Hematopoietic multipotent progenitor cell treated with erythropoietin and hydrocortisone succinate and interleukin-3 and kit ligand, for 8 days (in vitro differentiated cells): ENCODE results near the gene SPRN.
"Not testable (repeated sequence)": the region's sequence is repeated elsewhere in the genome, so short reads cannot be mapped to it uniquely, and the experiment has no call there.

Source experiments
- DNase-seq: peaks from one replicate; pipeline ENCODE4 v3.0.0-alpha.2; 2015

Gene SPRN

DNA sequence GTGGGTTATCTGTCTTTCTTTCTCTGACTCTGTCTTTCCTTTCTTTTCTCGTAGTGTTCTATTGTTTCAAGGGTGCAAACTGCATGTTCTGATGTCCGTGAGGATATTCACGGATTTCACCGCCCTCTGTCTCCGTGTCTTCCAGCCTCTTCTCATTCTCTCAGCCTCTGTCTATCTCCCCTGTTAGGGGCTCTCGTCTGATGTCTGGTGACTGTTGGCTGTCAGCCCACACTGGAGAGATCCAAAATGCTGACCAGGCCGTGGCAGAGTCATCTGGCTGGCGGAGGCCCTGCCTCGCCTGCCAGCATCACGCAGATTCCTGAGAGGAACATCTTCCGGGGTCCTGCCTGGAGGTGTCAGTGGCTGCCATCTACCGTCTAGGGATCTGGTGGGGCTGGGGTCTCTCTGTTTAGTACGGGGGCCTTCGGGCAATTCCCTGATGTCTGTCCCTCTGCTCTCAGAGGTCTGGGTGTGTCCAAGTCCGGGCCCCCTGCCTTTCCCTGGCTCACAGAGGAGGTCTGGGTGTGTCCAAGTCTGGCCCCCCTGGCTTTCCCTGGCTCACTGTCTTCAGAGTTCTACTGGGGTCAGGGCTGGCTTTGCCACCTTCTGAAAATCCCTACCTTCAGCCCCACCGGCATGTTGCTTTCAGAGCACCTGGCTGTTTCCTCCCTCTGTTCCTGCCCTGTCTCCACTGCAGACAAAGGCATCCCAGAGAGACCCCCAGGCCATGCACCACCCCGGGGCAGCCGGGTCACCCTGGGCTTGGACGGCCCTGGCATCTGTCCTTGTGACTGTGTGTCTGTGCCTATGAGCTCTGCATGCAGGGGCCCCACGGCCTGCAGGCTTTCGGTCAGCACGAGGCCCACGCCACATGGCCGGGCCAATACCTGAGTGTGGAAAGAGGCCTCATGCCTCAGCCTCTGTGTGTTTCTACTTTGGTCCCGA lies 15.4 kb upstream of the SPRN start:
- DNase-seq, result no peak

DNA sequence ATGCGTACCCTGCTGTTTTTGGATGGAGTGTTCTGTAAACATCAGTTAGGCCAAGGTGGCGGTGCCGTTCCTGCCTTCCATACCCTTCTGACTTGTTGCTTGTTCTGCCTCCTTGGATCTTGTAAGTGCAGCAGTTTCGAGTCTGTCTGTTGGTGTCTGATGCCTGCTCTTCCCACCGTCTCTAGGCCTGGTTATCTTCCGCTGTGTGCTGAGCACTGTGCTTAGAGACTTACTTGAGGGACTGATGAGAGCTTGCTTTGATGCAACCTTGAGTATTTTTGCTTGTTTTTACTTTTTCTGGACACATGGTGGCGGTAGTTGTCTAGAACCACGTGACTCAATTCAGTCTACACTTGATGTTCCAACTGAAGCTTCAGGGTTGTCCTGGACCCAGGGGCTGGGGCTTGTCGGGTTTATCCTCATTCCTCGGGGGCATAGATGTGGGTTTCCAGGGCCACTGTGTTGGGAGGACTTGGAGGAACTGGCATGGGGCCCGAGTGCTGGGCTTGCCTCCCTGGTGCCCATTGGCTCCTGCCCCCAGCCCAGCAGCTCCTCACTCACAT lies 14.4 kb upstream of the SPRN start:
- DNase-seq, result peak; percentile 47

DNA sequence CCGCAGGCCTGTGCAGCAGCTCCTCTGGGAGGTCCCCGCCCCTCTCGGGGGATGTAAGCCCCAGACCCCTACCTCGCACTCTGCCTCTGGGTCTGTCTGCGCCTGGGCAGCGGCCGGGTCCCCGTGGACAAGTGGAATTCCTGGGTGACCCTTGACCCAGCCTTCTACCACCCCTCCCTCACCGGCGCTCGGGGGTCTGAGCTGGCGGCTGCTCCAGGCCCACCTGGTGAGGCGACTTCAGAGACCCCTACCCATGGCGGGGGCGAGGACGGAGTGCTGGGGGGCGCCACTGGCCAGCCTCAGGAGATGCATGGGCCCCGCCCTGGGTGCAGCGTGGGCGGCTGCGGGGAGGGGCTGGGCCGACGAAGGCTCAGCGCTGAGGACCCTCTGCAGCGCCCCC lies 8.4 kb upstream of the SPRN start:
- DNase-seq, result not testable (repeated sequence)

DNA sequence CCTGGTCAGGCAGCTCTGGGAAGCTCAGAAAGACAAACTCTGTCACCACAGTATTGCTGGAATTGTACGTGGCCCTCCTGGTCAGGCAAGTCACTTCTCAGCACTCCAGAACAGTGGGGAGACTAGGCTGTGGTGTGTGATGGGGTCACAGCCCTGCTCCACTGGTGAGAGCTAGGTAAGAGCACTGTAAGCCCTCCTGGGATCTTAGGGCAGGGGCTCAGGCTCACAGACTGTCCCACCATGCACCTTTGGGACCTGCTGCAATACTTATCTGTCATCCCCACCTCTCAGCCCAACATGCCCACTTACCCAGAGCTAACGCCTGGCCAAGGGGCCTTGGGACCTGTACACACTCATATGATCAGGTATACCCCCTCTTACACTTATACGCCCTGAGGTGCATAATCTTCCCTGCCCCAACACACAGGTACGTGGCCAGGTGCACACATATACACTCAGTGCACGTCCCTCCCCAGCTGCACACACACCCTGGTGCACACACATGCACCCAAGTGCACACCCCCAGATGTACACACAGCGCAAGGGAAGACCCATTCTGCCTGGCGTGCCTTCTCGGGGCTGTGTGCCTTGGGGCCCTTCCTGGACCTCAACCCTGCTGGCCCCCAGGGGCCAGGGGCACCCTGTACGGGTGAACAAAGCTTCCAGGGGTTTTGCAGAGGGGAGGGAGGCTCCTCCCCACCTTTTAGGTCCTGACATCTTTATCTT lies 7.6 kb upstream of the SPRN start:
- DNase-seq, result not testable (repeated sequence)

DNA sequence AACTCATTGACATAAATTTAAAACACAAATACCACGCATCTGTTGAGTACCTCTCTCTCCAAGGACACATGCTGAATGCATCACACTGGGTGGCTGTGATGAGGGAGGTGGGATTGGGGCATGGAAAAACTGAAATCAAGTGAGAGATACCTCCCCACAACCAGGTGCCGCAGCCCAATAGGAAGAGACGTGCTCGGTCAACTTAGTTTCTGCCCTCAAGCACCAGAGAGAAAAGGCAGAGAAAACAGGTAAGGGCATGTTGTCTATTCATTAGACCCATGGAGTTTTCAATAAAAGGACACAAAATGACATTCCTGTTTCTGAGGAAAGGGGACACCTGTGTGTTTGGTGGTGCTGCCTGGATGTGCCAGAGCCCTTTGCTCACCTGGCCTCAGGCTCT lies 5.1 kb upstream of the SPRN start:
- DNase-seq, result not testable (repeated sequence)

DNA sequence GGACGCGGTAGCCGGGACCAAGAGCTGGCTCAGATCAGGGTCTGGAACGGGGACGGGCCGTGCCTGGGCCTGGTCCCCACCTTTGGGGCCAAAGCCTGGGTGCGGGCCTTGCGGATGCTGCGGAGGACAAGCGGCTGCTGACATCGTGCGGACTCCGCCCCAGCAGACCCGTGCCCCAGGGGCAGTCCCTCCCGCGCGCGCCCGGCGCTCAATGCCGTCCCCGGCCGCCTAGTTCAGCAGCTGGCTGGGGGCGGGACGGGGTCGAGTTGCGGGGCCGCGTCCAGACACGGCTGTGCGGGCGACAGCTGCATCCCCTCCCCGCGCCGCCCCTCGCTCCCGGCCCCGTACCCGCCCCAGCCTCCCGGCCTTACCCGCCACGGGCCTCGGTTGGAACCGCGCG lies 323 bp downstream of the SPRN start:
- not testable (repeated sequence) for DNase-seq

DNA sequence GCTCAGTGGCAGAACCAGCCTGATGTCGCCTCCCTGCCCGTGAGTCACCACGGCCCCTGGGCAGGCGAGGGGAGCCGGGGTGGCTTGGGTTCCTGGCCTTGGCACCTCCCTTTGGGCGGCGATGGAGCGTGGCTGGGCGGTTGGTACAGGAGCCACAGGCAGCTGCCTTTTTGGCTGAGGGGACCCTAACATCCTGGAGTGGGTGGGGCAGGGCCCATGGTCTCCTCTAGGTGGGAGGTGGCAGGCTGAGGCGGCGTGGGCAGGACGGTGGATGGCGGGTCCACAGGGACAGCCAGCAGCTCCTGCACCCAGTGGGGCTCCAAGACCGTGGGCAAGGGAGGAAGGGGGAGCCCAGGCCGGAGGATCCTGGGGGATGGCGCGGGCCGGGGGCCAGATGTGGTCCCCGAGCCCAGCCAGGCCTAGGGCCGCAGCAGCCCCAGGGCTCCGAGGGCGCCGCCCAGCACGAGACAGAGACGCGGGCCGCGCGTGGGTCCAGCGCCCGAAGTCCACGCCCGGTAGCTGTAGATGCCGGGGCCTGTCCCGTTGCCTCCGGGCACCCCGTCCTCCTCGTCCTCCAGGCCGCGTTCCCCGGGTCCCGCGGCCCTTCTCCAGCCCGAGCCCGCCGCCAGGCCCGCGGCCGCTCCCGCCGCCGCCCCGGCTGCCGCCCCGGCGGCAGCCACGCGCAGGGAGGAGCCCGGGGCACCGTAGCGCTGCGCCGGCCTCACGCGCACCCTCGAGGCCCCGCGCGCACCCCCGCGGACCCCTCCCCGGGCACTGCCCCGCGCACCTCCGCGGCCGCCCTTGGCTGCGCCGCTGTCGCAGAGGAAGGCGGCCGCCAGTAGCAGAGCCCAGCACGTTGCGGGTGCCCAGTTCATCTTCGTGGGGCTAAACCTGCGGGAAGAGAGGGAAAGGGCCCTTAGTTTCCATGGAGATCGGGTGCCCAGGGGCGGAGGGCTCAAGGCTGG lies 1.3 kb downstream of the SPRN start:
- DNase-seq, result no peak

DNA sequence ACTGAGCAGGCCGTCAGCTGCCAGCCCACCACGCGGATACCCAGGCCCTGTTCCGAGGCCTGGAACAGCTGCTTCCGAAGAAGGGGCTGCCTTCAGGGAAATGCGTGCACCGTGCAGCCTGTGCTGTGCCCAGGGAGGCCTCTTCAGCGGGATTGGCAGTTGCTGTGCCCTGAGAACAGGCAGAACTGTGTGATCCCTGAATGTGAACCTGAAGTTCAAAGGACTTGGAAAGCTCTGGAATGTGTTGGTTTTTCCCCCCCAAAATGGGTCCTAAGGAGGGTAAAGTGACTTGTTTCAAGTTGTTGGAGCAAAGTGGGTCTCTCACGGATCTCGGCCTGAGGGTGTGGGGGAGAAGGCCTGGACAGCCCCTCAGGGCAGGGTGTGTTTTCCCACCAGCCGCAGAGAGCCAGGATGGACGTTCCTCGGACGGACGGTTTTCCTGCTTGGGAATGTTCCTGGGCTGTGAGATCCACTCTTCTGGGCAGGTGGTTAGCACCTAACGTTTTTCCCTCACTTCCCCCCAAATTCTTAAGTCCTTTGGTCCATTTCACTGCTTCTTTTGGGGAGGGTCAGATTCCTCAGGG lies 2.1 kb downstream of the SPRN start:
- no peak for DNase-seq

DNA sequence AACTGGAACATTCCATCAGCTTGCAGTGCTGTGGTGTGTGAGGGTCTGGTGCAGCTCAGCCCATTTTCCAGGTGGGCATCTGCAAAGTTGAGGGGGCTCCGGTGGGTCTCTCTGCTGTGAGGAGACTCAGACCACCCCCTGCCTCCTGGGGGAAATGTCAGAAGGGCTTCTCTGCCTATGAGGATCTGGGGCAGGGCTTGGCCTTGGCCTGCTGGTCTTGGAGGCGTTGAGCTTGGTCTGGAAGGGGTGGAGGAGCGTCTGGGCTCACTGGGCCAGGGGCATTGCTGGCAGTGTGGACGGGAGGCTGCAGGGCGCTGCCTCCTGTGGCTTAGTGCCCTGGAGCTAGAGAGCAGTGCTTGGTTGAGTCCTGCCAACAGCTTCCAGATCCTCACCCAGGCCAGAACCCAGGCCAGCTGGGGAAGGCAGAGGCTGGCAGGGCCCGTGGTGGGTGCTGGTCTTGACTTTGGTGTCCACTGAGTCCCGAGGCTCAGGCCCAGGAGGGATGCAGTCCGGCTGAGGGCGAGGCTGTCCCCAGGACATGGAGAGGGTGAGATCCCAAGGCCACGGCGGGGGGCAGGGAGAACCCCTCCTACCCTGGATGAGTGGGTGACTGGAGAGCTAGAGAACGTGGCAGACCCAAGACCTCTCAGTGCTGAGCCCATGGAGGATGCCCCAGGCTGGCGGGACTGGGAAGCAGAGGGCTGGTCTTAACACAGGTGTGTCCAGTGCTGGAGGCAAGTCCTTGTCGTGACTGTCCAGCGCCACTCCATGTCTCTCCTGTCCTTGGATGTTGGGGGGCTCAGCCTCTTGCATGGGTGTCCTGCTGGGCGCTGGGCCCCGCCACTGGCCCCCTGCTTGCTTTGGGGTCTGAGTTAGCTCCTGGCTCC lies 2.8 kb downstream of the SPRN start:
- DNase-seq, result no peak

DNA sequence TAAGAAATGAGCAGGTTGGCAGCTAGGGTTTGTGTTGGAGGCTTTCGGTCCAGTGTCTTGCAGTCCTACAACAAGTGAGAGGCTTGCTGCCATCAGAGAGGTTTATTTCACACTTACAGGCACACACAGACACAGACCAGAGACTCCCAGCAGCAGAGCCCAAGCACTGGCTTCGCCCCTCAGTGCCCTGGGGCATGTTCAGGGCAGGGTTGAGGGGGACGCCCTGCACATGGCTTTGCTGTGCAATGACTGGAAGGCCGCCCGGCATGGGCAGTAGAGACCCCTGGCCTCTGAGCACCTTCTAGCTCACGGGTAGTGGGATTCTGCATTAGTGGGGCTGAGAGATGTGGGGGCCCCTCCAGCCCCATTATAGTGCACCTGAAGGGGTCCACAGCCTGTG lies 3.8 kb downstream of the SPRN start:
- no peak for DNase-seq

DNA sequence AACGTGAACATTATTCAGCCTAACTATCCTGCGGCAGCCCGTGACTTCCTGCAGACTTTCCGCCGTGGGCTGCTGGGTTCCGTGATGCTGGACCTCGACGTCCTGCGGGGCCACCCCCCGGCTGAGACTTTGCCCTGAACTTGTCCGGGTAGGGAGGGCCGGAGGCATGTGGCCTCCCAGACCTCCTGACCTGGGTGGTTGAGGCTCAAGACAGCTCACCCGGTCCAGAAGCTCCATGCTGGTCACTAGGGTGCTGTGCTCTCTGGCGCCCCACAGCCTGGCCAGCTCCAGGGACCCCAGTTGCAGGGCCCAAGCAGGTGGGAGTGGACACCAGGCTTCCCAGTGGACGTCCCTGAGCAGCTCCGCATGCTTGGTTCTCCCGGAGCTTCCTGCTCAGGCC lies 4.4 kb downstream of the SPRN start:
- DNase-seq, result no peak

DNA sequence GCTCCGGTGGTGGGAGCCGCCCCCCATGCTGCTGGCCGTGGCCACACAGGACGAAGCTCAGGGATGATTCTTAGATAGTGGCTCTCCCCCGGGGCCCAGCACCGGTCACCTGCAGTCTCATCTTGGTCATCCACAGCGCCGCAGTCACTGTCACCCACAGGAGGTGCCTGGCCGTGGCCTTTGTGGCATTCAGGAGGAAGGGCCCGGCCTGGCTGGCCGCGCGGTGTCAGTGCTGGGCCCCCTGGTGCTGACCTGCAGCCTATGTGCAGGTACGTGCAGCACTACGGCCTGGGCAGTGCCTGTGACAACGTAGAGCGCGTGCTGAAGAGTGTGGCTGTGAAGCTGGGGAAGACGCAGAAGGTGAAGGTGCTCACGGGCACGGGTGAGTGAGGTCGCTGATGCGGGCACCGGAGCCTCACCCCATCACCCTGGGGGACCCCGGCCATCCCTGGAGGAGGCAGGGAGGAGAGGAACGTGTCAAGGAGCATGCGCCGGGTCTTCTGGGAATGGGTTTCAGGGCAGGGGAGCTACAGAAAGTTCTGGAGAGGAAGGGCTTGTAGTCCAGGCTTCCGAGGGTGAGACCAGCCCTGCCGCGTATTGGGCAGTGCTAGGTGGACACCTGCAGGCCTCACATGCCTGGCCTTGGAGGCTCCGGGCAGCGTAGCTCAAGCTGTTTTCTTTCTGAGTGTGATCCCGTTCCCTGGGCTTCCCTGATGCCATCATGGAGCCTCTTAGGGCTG lies 5.0 kb downstream of the SPRN start:
- DNase-seq, result no peak

DNA sequence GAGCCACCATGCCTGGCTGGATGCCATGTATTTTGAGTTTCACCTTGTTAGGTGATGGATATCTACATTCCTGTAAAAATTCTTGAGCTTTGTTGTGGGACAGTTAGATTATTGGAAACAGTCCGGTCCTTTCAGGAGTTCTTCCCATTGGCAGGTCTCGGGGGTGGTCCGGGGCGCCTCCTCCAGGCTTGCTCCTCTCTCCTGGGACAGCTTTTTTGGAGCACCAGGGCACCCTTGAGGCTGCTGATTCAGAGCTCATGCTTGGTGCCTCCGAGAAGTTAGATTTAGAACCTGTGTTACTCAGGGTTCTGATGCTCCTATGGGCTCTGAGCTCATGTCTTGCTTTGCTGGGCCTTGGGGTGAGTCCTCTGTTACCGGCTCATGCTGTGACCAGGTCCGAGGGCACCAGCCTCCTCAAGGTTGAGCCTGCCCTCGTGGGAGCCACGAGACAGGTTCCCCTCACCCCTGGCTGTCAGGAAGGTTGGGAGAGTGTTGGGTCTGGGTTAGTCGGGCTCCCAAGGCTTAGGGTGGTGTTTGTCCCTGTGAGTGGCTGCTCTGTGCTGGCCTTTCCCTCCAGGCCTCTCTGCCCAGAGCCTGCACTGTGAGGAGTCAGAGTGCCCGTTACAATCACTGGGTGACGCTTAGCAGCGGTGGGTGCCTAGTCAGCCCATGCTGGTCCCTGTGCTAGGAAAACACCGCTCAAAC lies 6.0 kb downstream of the SPRN start:
- no peak for DNase-seq

DNA sequence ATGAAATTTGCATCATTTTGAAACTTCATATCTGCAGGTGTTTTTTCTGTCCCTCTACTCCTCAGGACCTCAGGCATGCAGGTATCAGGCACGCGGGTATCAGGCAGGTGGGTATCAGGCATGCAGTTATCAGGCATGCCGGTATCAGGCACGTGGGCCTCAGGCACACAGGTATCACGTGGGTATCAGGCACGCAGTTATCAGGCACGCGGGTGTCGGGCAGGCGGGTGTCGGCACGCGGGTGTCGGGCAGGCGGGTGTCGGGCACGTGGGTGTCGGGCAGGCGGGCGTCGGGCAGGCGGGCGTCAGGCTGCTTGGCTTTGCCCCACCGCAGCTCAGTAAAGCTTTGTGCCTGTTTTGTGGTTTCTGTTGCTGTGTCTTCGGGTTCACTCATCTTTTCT lies 8.7 kb downstream of the SPRN start:
- DNase-seq, result no peak

DNA sequence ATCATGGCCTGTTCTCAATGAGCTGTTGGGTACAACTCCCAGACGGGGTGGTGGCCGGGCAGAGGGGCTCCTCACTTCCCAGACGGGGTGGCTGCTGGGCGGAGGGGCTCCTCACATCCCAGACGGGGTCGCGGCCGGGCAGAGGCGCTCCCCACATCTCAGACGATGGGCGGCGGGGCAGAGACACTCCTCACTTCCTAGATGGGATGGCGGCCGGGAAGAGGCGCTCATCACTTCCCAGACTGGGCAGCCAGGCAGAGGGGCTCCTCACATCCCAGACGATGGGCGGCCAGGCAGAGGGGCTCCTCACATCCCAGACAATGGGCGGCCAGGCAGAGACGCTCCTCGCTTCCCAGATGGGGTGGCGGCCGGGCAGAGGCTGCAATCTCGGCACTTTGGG lies 10.0 kb downstream of the SPRN start:
- not testable (repeated sequence) for DNase-seq

DNA sequence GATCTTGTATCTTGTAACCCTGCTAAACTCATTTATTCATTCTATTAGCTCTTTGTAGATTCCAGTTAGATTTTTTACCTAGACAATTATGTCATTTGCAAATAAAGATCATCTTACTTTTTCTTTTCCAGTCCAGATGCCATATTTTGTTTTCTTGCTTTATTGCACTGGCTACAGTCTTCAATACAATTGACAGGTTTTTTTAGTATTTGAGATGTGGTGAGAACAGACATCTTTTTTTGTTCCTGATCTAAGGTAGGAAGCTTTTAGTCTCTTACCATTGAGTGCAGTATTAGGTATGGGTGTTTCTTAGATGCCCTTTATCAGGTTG lies 12.1 kb downstream of the SPRN start:
- no peak for DNase-seq

DNA sequence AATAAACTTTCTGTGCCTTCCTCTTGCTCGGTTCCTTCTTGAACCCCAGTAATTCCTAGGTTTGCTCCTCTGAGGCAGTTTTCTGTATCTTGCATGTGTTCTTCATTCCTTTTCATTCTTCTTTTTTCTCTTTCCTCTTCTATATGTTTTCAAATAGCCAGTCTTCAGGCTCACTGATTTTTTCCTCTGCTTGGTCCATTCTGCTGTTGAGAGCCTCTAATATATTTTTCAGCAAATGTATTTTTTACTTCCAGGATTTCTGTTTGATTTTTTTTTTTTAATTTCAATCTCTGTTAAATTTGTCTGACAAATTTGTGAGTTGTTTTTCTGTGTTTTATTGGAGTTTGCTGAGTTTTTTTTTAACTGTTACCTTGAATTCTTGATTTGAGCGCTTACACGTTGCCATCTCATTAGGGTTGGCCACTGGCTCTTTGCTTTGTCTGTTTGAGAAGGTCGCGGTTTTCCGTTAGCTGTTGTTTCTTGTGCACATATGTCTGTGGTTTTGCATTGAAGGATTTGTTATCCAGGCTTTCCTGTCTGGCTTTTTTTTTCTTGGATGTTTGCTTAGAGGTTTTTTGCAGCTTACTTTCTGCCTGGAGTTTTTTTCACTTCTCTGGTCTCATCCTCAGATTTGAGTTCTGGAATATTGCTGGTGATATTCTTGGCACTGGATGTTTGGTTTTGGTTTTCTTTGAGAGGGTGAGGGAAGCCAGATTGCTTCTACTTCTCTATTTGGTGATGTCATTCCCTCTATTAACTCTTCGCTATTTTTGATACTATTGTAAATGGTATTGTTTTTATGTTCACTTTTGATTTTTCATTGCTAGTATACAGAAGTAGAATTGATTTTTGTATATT lies 12.7 kb downstream of the SPRN start:
- DNase-seq, result no peak

DNA sequence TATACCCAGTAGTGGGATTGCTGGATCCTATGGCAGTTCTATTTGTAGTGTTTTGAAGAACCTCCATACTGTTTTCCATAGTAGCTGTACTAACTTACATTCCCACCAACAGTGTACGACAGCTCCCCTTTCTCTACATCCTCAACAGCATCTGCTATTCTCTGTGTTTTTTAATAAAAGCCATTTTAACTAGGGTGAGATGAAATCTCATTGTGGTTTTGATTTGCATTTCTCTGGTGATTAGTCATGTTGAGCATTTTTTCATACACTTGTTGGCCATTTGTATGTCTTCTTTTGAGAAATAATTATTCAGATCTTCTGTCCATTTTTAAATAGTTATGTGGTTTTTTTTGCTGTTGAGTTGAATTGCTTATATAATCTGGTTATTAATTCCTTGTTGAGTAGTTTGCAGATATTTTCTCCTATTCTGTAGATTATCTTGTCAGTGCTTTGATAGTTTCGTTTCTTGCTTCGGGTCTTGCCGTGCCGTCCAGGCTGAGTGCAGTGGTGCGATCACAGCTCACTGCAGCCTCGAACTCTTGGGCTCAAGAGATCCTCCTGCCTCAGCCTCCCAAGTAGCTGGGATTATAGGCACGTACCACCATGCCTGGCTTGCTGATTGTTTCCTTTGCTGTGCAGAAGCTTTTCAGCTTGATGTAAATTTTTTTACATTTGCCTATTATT lies 18.4 kb downstream of the SPRN start:
- DNase-seq, result no peak
